SK-N-SH treated with all-trans-retinoic acid at 6 μM for 48 hours (cell line): ENCODE data around the gene LRRC4C.

ENCODE experiments used
- CREB5 ChIP-seq: fragments of 250-450 bp; sonication (Bioruptor Pico); IDR thresholded peaks from 2 replicates; pipeline ENCODE4 v1.5.1; 2020; ENCODE audit warnings: low read depth, mild to moderate bottlenecking, moderate library complexity
- TOX ChIP-seq: fragments of 250-450 bp; sonication (Bioruptor Pico); IDR thresholded peaks from 2 replicates; pipeline ENCODE4 v1.8.0; 2021; ENCODE audit warnings: mild to moderate bottlenecking, moderate library complexity, borderline replicate concordance
- ZNF8 ChIP-seq: fragments of 450-650 bp; formaldehyde crosslinking; IDR thresholded peaks from 2 replicates; pipeline ENCODE4 v1.5.0; 2020; ENCODE audit warnings: mild to moderate bottlenecking, moderate library complexity
- TF ChIP-seq, protein P1 (sequence below): fragments of 250-450 bp; sonication (Bioruptor Pico); IDR thresholded peaks from 2 replicates; pipeline ENCODE4 v1.8.0; 2020; ENCODE audit warnings: mild to moderate bottlenecking, moderate library complexity, borderline replicate concordance

DNA sequence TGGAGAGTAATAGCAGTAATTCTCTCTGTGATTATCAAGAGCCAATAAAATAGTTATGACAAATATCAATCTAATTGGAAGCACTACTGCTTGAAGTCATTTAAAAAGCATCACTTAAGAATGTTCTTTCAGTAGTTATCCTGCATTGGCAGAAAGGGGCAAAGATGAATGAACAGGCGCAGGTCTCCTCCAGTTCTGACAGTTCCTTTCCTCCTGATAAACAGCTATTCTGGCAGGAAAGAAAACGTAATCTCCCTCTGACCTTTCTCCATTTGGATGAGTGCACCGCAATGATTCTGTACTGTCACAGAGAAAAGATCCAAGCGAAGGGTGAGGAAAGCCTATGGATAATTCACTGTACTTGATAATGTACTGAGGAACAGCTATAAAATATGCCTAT, 521.5 kb downstream of the LRRC4C start:
- TF ChIP-seq CREB5 (CRISPR knock-in tag): no peak
- TF ChIP-seq, protein P1, sequence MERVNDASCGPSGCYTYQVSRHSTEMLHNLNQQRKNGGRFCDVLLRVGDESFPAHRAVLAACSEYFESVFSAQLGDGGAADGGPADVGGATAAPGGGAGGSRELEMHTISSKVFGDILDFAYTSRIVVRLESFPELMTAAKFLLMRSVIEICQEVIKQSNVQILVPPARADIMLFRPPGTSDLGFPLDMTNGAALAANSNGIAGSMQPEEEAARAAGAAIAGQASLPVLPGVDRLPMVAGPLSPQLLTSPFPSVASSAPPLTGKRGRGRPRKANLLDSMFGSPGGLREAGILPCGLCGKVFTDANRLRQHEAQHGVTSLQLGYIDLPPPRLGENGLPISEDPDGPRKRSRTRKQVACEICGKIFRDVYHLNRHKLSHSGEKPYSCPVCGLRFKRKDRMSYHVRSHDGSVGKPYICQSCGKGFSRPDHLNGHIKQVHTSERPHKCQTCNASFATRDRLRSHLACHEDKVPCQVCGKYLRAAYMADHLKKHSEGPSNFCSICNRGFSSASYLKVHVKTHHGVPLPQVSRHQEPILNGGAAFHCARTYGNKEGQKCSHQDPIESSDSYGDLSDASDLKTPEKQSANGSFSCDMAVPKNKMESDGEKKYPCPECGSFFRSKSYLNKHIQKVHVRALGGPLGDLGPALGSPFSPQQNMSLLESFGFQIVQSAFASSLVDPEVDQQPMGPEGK (CRISPR knock-in tag): no peak
- no peak for TF ChIP-seq TOX (CRISPR knock-in tag)
- TF ChIP-seq ZNF8 (CRISPR knock-in tag): no peak
